Skeletal muscle cell (primary cell): ENCODE results near the gene NDC1.
"Not testable (repeated sequence)": the region's sequence is repeated elsewhere in the genome, so short reads cannot be mapped to it uniquely, and the experiment has no call there.

ENCODE experiments used
- DNase-seq: peaks from one replicate; pipeline ENCODE4 v3.0.0-alpha.2; 2010; ENCODE audit warnings: low read depth
- H3K4me3 ChIP-seq: 2 replicates; pipeline ENCODE4 v1.5.1; 2011; ENCODE audit warnings: low read depth, mild to moderate bottlenecking, control low read depth, low read length, moderate library complexity

The NDC1 gene

GRCh38 chr1:53771648-53772047 lies 66.4 kb downstream of the NDC1 start:
- DNase-seq: peak; percentile 51

GRCh38 chr1:53769780-53770179 lies 68.3 kb downstream of the NDC1 start:
- DNase-seq: peak; percentile 13
- no peak overlapping the region for H3K4me3 ChIP-seq

More at GRCh38 chr1:53771648-53772047, 66.4 kb downstream of the NDC1 start:
- no peak overlapping the region for H3K4me3 ChIP-seq

GRCh38 chr1:53769184-53769583 lies 68.9 kb downstream of the NDC1 start:
- no peak overlapping the region for H3K4me3 ChIP-seq
- no peak for DNase-seq

GRCh38 chr1:53766831-53767405 lies 71.2 kb downstream of the NDC1 start:
- DNase-seq: peak; percentile 12
- peak overlapping the region; percentile 12 for H3K4me3 ChIP-seq

GRCh38 chr1:53766194-53766742 lies 71.8 kb downstream of the NDC1 start:
- DNase-seq: no peak
- no peak overlapping the region for H3K4me3 ChIP-seq

GRCh38 chr1:53765657-53766056 lies 72.4 kb downstream of the NDC1 start:
- DNase-seq: peak; percentile 41
- H3K4me3 ChIP-seq: no peak overlapping the region

GRCh38 chr1:53763911-53764310 lies 74.2 kb downstream of the NDC1 start:
- DNase-seq: no peak
- no peak overlapping the region for H3K4me3 ChIP-seq

GRCh38 chr1:53763461-53763860 lies 74.6 kb downstream of the NDC1 start:
- H3K4me3 ChIP-seq: no peak overlapping the region
- no peak for DNase-seq

GRCh38 chr1:53760497-53760896 lies 77.6 kb downstream of the NDC1 start:
- not testable (repeated sequence) for DNase-seq, H3K4me3 ChIP-seq

- H3K4me3 ChIP-seq: no peak overlapping the region
- DNase-seq: no peak
Measured at GRCh38 chr1:53755874-53756273, 82.2 kb downstream of the NDC1 start.

GRCh38 chr1:53754484-53755312 lies 83.4 kb downstream of the NDC1 start:
- DNase-seq: peak; percentile 31
- H3K4me3 ChIP-seq: no peak overlapping the region

- DNase-seq: no peak
- no peak overlapping the region for H3K4me3 ChIP-seq
Measured at GRCh38 chr1:53752281-53752680, 85.8 kb downstream of the NDC1 start.

- no peak overlapping the region for H3K4me3 ChIP-seq
- DNase-seq: no peak
Measured at GRCh38 chr1:53747841-53748240, 90.3 kb downstream of the NDC1 start.

- no peak overlapping the region for H3K4me3 ChIP-seq
- peak; percentile 80 for DNase-seq
Measured at GRCh38 chr1:53740621-53741105, 97.4 kb downstream of the NDC1 start.

GRCh38 chr1:53739109-53739681 lies 98.9 kb downstream of the NDC1 start, which contains the start of gene GLIS1:
Gene GLIS1, minus strand, starts transcription at chr1:53739164. Its CDS starts 1,100 bp downstream, at chr1:53738064.
- peak; percentile 70 for DNase-seq

GRCh38 chr1:53738205-53739108 lies 99.6 kb downstream of the NDC1 start:
- peak overlapping the region; percentile 81 for H3K4me3 ChIP-seq
- no peak for DNase-seq

More at GRCh38 chr1:53739109-53739681, 98.9 kb downstream of the NDC1 start, which contains the start of gene GLIS1:
- H3K4me3 ChIP-seq: peak within 1 kb of the TSS; percentile 81

- H3K4me3 ChIP-seq: peak overlapping the region; percentile 81
Measured at GRCh38 chr1:53737648-53738204, 100.4 kb downstream of the NDC1 start.

GRCh38 chr1:53736290-53736689 lies 101.8 kb downstream of the NDC1 start:
- DNase-seq: peak; percentile 65

More at GRCh38 chr1:53737648-53738204, 100.4 kb downstream of the NDC1 start:
- no peak for DNase-seq

GRCh38 chr1:53735681-53736080 lies 102.4 kb downstream of the NDC1 start:
- DNase-seq: no peak
- H3K4me3 ChIP-seq: no peak overlapping the region

More at GRCh38 chr1:53736290-53736689, 101.8 kb downstream of the NDC1 start:
- peak overlapping the region; percentile 81 for H3K4me3 ChIP-seq
